Hepatocyte (in vitro differentiated cells): ENCODE results near the gene ABCA1. TPM values are rescaled to one million over a fixed set of nuclear protein-coding genes. Genes with fewer than 3 reads are reported as not detected.
A peak's percentile ranks its signal among the peaks of the same experiment; 100 is the strongest.

ENCODE experiments used
- DNase-seq: peaks from one replicate; pipeline ENCODE4 v3.0.0-alpha.2; 2016; ENCODE audit warnings: low spot score
- H2AFZ ChIP-seq: fragments of 200-600 bp; sonication (generic); 2 replicates; pipeline ENCODE4 v1.6.0; 2016; ENCODE audit warnings: antibody characterized with exemption, mild to moderate bottlenecking
- H3K27ac ChIP-seq: fragments of 200-600 bp; sonication (generic); 2 replicates; pipeline ENCODE4 v1.5.1; 2016; ENCODE audit warnings: mild to moderate bottlenecking
- H3K27me3 ChIP-seq: fragments of 200-600 bp; sonication (generic); 2 replicates; pipeline ENCODE4 v1.6.1; 2016
- H3K36me3 ChIP-seq: fragments of 200-600 bp; sonication (generic); replicated peaks from 2 replicates; pipeline ENCODE4 v1.5.1; 2016; ENCODE audit warnings: low read depth; ENCODE audit not compliant: insufficient read depth
- H3K4me1 ChIP-seq: fragments of 200-600 bp; sonication (generic); 2 replicates; pipeline ENCODE4 v1.5.1; 2016; ENCODE audit warnings: mild to moderate bottlenecking, moderate library complexity; ENCODE audit not compliant: insufficient read depth
- H3K4me2 ChIP-seq: fragments of 200-600 bp; sonication (generic); 2 replicates; pipeline ENCODE4 v1.6.0; 2016
- H3K4me3 ChIP-seq: fragments of 200-600 bp; sonication (generic); 2 replicates; pipeline ENCODE4 v1.5.1; 2016; ENCODE audit warnings: mild to moderate bottlenecking
- H3K79me2 ChIP-seq: fragments of 200-600 bp; sonication (generic); 2 replicates; pipeline ENCODE4 v1.6.0; 2017; ENCODE audit warnings: mild to moderate bottlenecking
- H3K9me2 ChIP-seq: fragments of 200-600 bp; sonication (generic); replicated peaks from 2 replicates; pipeline ENCODE4 v1.6.0; 2017; ENCODE audit warnings: mild to moderate bottlenecking; ENCODE audit not compliant: insufficient read depth
- H3K9me3 ChIP-seq: fragments of 200-600 bp; sonication (generic); 2 replicates; pipeline ENCODE4 v1.5.1; 2016; ENCODE audit warnings: low read depth, mild to moderate bottlenecking
- H4K20me1 ChIP-seq: fragments of 200-600 bp; sonication (generic); 2 replicates; pipeline ENCODE4 v1.6.0; 2016; ENCODE audit warnings: mild to moderate bottlenecking; ENCODE audit not compliant: insufficient read depth, poor library complexity, severe bottlenecking
- EZH2 ChIP-seq: fragments of 200-600 bp; sonication (generic); IDR thresholded peaks from 2 replicates; pipeline ENCODE4 v1.6.1; 2016; ENCODE audit warnings: antibody characterized with exemption, mild to moderate bottlenecking, borderline replicate concordance
- EZH2phosphoT487 ChIP-seq: fragments of 200-600 bp; sonication (generic); IDR thresholded peaks from one replicate; pipeline ENCODE4 v1.6.1; 2018; ENCODE audit warnings: antibody characterized with exemption, mild to moderate bottlenecking, low read depth, moderate library complexity; ENCODE audit not compliant: unreplicated experiment, severe bottlenecking
- WGBS: methylation state at CpG from one replicate; pipeline ENCODE4 v1.1.6; 2016; ENCODE audit warnings: low lambda C conversion rate; ENCODE audit errors: missing lambda C conversion rate; 5-methylcytosine and 5-hydroxymethylcytosine counted together
- polyA plus RNA-seq: library from polyadenylated mRNA; unstranded; fragments of >200 nt; fragmentation: Nextera tagmentation; extraction: Ambion mirVana; gene quantifications from 2 replicates; pipeline ENCODE4 v1.2.1, GENCODE V29; 2016
- total RNA-seq: library from RNA; depleted of rRNA; stranded (reverse); fragments of >200 nt; gene quantifications from 2 replicates; pipeline ENCODE4 v1.2.3, GENCODE V29; 2014
- TF ChIP-seq, protein P1 (sequence below): fragments of 200-600 bp; sonication (generic); IDR thresholded peaks from 2 replicates; pipeline ENCODE4 v1.5.1; 2016; ENCODE audit warnings: antibody characterized with exemption, mild to moderate bottlenecking; ENCODE audit not compliant: poor library complexity

Gene ABCA1
- total and polyA plus RNA-seq, 2 experiments from 2014 or later: 14.5 to 87.4 TPM

DNA sequence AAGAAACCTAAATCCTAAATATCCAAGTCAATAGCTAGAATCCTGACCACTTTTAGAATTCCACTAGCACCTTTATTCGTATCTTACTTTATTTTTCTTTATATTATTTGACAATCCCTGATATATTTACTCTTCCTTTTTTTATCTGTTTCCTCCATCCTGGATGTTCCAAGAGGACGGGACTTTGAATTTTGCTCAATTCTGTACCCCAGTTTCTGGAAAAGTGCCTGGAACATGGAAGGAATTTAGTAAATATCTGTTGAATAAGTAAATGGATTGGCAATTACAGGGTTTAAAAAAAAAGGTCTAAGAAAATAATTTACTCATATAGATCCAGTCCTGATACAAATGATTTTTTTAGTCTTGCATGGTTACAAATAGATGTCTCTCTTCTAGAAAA lies 181.7 kb downstream of the ABCA1 start:
- H3K79me2 ChIP-seq: peaks cover 23% of the 10 kb centered on the region
- no peak overlapping the region for H3K27ac ChIP-seq
- 75% methylated on average over 2 of the region's 2 CpGs for WGBS
- TF ChIP-seq, protein P1, sequence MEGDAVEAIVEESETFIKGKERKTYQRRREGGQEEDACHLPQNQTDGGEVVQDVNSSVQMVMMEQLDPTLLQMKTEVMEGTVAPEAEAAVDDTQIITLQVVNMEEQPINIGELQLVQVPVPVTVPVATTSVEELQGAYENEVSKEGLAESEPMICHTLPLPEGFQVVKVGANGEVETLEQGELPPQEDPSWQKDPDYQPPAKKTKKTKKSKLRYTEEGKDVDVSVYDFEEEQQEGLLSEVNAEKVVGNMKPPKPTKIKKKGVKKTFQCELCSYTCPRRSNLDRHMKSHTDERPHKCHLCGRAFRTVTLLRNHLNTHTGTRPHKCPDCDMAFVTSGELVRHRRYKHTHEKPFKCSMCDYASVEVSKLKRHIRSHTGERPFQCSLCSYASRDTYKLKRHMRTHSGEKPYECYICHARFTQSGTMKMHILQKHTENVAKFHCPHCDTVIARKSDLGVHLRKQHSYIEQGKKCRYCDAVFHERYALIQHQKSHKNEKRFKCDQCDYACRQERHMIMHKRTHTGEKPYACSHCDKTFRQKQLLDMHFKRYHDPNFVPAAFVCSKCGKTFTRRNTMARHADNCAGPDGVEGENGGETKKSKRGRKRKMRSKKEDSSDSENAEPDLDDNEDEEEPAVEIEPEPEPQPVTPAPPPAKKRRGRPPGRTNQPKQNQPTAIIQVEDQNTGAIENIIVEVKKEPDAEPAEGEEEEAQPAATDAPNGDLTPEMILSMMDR: no peak
- TF ChIP-seq EZH2phosphoT487: no peak
- no peak for TF ChIP-seq EZH2
- no peaks in the 10 kb centered on the region for H3K36me3 ChIP-seq
- H3K9me3 ChIP-seq: no peaks in the 10 kb centered on the region
- no peak for DNase-seq
- H2AFZ ChIP-seq: no peak overlapping the region
- H4K20me1 ChIP-seq: no peaks in the 10 kb centered on the region
- peaks cover 11% of the 10 kb centered on the region for H3K4me1 ChIP-seq
- no peaks in the 10 kb centered on the region for H3K9me2 ChIP-seq
- H3K4me3 ChIP-seq: no peak overlapping the region
- no peaks in the 10 kb centered on the region for H3K27me3 ChIP-seq
- peak overlapping the region; percentile 84 for H3K4me2 ChIP-seq

DNA sequence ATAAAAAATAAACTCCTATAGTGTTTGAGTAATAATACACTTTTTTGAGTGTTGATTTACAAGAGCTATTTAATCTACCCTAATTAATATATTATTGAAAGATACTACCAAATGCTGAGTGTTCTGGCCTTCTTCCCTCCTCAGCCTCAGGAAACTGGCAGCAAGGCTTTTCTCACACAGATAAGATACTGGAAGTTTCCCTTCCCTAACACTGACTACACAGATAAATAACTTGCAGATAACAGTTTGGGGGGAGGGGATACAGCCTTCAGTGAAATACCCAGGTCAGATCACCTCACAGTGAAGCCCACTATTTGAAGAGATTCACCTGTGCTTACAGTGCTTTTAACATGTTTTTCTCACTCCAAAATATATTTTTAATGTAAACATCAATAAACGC lies 182.1 kb downstream of the ABCA1 start:
- Histone ChIP-seq H3K4me3 (no peak overlapping the region), H3K4me2 (no peak overlapping the region), H4K20me1 (no peaks in the 10 kb centered on the region), H3K9me3 (no peaks in the 10 kb centered on the region), H3K27ac (no peak overlapping the region), H2AFZ (no peak overlapping the region), H3K4me1 (peaks cover 11% of the 10 kb centered on the region), H3K27me3 (no peaks in the 10 kb centered on the region), H3K79me2 (peaks cover 23% of the 10 kb centered on the region), H3K36me3 (no peaks in the 10 kb centered on the region), H3K9me2 (no peaks in the 10 kb centered on the region)
- DNase-seq: no peak
- 50% methylated on average over 1 of the region's 1 CpG for WGBS
- no peak for TF ChIP-seq EZH2
- TF ChIP-seq, protein P1: no peak
- no peak for TF ChIP-seq EZH2phosphoT487

DNA sequence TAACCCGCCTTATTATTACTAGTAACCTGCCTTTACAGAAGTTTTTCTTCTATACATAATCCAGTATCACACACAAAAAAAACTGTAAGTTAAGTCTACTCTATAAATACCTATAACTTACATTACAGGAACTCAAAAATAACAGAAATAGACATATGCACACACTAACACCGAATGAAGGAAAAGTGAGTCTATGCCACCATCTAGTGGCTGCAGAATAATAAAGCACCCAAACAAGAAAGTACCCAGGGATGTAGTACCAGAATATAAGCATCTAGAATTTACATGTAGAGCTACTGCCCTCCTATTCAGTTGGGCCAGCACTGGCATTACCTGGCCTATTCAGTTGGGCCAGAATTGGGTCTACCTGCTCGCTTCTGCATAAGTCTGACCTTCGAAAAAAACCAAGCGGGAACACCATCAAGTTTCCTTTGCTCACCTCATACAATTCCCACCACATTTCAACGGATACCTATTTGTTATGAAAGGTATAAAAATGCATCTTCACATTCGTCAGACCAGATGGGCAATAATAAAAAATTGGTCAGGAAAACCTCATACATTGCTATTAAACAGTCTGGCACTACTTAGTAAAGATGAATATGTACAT lies 184.5 kb downstream of the ABCA1 start:
- Histone ChIP-seq H3K27me3 (no peaks in the 10 kb centered on the region), H3K4me1 (peaks cover 3% of the 10 kb centered on the region), H4K20me1 (no peaks in the 10 kb centered on the region), H3K4me2 (no peak overlapping the region), H3K27ac (no peak overlapping the region), H3K4me3 (no peak overlapping the region), H3K9me2 (no peaks in the 10 kb centered on the region), H3K36me3 (no peaks in the 10 kb centered on the region), H3K79me2 (peaks cover under 1% of the 10 kb centered on the region), H3K9me3 (no peaks in the 10 kb centered on the region), H2AFZ (no peak overlapping the region)
- TF ChIP-seq, protein P1: peak; percentile 75
- TF ChIP-seq EZH2phosphoT487: no peak
- peak; percentile 57 for DNase-seq
- WGBS: 29% methylated on average over 7 of the region's 7 CpGs

GRCh38 chr9:104740621-104741020 lies 187.3 kb downstream of the ABCA1 start:
- H3K4me3 ChIP-seq: no peak overlapping the region
- no peaks in the 10 kb centered on the region for H3K9me2 ChIP-seq
- no peak overlapping the region for H3K27ac ChIP-seq
- no peak for TF ChIP-seq EZH2phosphoT487
- TF ChIP-seq, protein P1: no peak
- TF ChIP-seq EZH2: no peak
- 55% methylated on average over 1 of the region's 1 CpG for WGBS
- no peaks in the 10 kb centered on the region for H3K79me2 ChIP-seq
- no peak for DNase-seq
- H4K20me1 ChIP-seq: no peaks in the 10 kb centered on the region
- no peaks in the 10 kb centered on the region for H3K27me3 ChIP-seq
- H3K36me3 ChIP-seq: no peaks in the 10 kb centered on the region
- H3K4me1 ChIP-seq: no peaks in the 10 kb centered on the region
- no peaks in the 10 kb centered on the region for H3K9me3 ChIP-seq
- H2AFZ ChIP-seq: no peak overlapping the region
- H3K4me2 ChIP-seq: no peak overlapping the region
